ENCODE results near the gene ZNF768.
A peak's percentile ranks its signal among the peaks of the same experiment; 100 is the strongest.
"Not testable (repeated sequence)": the region's sequence is repeated elsewhere in the genome, so short reads cannot be mapped to it uniquely, and the experiment has no call there.

ZNF768 gene

GRCh38 chr16:30555315-30556124 is 29.2 kb upstream of the ZNF768 start:
- DNase-seq: no peak

GRCh38 chr16:30554557-30555314 is 28.4 kb upstream of the ZNF768 start:
- no peak for DNase-seq

GRCh38 chr16:30553393-30553899 is 27.1 kb upstream of the ZNF768 start:
- DNase-seq: peak; percentile 42

GRCh38 chr16:30552956-30553355 is 26.6 kb upstream of the ZNF768 start:
- DNase-seq: no peak

GRCh38 chr16:30551781-30552180 is 25.4 kb upstream of the ZNF768 start:
- DNase-seq: no peak

GRCh38 chr16:30548416-30549253 is 22.3 kb upstream of the ZNF768 start:
- peak; percentile 79 for DNase-seq

GRCh38 chr16:30546115-30546514 is 19.7 kb upstream of the ZNF768 start:
- DNase-seq: peak; percentile 45

GRCh38 chr16:30543067-30543466 is 16.7 kb upstream of the ZNF768 start:
- DNase-seq: no peak

GRCh38 chr16:30541502-30542329 is 15.3 kb upstream of the ZNF768 start:
- DNase-seq: peak; percentile 57

GRCh38 chr16:30540916-30541464 is 14.6 kb upstream of the ZNF768 start:
- DNase-seq: peak; percentile 75

- DNase-seq: not testable (repeated sequence)
These were observed 13.7 kb upstream of the ZNF768 start for GRCh38 chr16:30539986-30540526.

GRCh38 chr16:30539000-30539964 is 12.9 kb upstream of the ZNF768 start:
- no peak for DNase-seq

GRCh38 chr16:30536391-30537024 is 10.1 kb upstream of the ZNF768 start:
- DNase-seq: not testable (repeated sequence)

GRCh38 chr16:30535777-30536190 is 9.4 kb upstream of the ZNF768 start:
- DNase-seq: peak; percentile 94

GRCh38 chr16:30535106-30535776 is 8.9 kb upstream of the ZNF768 start:
- peak; percentile 75 for DNase-seq

- DNase-seq: peak; percentile 96
These were observed 8.2 kb upstream of the ZNF768 start, which contains the start of gene ZNF747 for GRCh38 chr16:30534368-30535105. ZNF747 (minus strand) TSS chr16:30534858; CDS start chr16:30534679, 179 bp downstream.

- DNase-seq: peak; percentile 69
These were observed 7.5 kb upstream of the ZNF768 start for GRCh38 chr16:30533748-30534367.

- no peak for DNase-seq
These were observed 6.8 kb upstream of the ZNF768 start for GRCh38 chr16:30533146-30533522.
